Measurements from ENCODE around the gene CDH23. TPM values are rescaled to one million over a fixed set of nuclear protein-coding genes. Genes with fewer than 3 reads are reported as not detected.

The CDH23 gene
- total RNA-seq, 4 donors from 2014 or later, result 2.9 to 16.1 (median 5.9) TPM

- DNase-seq, result peak; percentile 48
- H3K27ac ChIP-seq, result peak overlapping the region; percentile 82 to 92 (median 86)
- in situ Hi-C loops (cut with MboI; ENCODE audit: low pct_ligation_motif_present in 1 of 4, low pct_unique_long_range_greater_than_20kb in 1 of 4, low sequenced_read_pairs in 3 of 4), result loop anchor here in 1 of 4 donors (10.0 kb wide), 1 partner anchor 49 kb away; the partner anchor contains the start of gene VSIR
These were observed 329.4 kb downstream of the CDH23 start for GRCh38 chr10:71725998-71726579.

GRCh38 chr10:71726580-71727104, 329.9 kb downstream of the CDH23 start:
- in situ Hi-C loops (cut with MboI; ENCODE audit: low pct_ligation_motif_present in 1 of 4, low pct_unique_long_range_greater_than_20kb in 1 of 4, low sequenced_read_pairs in 3 of 4) (loop anchor here in 1 of 4 donors (10.0 kb wide), 1 partner anchor 48 kb away; the partner anchor contains the start of gene VSIR), intact Hi-C loops (cut with DNase I; ENCODE audit: low total_unique reads) (no loop called here)
- peak overlapping the region; percentile 82 to 92 (median 86) for H3K27ac ChIP-seq
- DNase-seq, result peak; percentile 44
- 23 to 50% methylated on average over 4 to 11 of the region's 11 CpGs for WGBS, 2 donors (ENCODE audit: low coverage in 1 of 2)
- no peaks in the 10 kb centered on the region for H3K36me3 ChIP-seq
- H3K4me1 ChIP-seq, result peaks cover 32 to 43% (median 42%) of the 10 kb centered on the region in 4 donors
- H3K4me3 ChIP-seq, result no peak overlapping the region
- H3K9me3 ChIP-seq, result no peaks in the 10 kb centered on the region
- H3K27me3 ChIP-seq, result no peaks in the 10 kb centered on the region
- TF ChIP-seq POLR2AphosphoS5 (IDR thresholded peaks at IDR 0.05) (no peak), CTCF (IDR thresholded peaks at IDR 0.05) (no peak), POLR2A (IDR thresholded peaks at IDR 0.05) (no peak), EP300 (IDR thresholded peaks at IDR 0.05; ENCODE audit: low read depth) (no peak)

More at GRCh38 chr10:71725998-71726579, 329.4 kb downstream of the CDH23 start:
- TF ChIP-seq CTCF (IDR thresholded peaks at IDR 0.05) (peak in 4 of 5 experiments; percentile 23 to 39 (median 36)), POLR2A (IDR thresholded peaks at IDR 0.05) (no peak)
- Histone ChIP-seq H3K4me1 (peaks cover 32 to 43% (median 42%) of the 10 kb centered on the region in 4 donors), H3K27me3 (no peaks in the 10 kb centered on the region), H3K9me3 (no peaks in the 10 kb centered on the region), H3K36me3 (no peaks in the 10 kb centered on the region), H3K4me3 (no peak overlapping the region)
- intact Hi-C loops (cut with DNase I; ENCODE audit: low total_unique reads), result no loop called here
- WGBS, 2 donors (ENCODE audit: low coverage in 1 of 2), result 52% methylated on average over 9 of the region's 9 CpGs; no CpG with 5 or more reads in 1 of the 2 donors

GRCh38 chr10:71727105-71727737, 330.5 kb downstream of the CDH23 start:
- in situ Hi-C loops (cut with MboI; ENCODE audit: low pct_ligation_motif_present in 1 of 4, low pct_unique_long_range_greater_than_20kb in 1 of 4, low sequenced_read_pairs in 3 of 4), result loop anchor here in 1 of 4 donors (10.0 kb wide), 1 partner anchor 48 kb away; the partner anchor contains the start of gene VSIR
- DNase-seq, result peak; percentile 36

More at GRCh38 chr10:71727105-71727737, 330.5 kb downstream of the CDH23 start:
- Histone ChIP-seq H3K4me3 (no peak overlapping the region), H3K4me1 (peaks cover 32 to 43% (median 42%) of the 10 kb centered on the region in 4 donors), H3K27me3 (no peaks in the 10 kb centered on the region), H3K9me3 (no peaks in the 10 kb centered on the region), H3K27ac (peak overlapping the region; percentile 82 to 92 (median 86)), H3K36me3 (no peaks in the 10 kb centered on the region)
- intact Hi-C loops (cut with DNase I; ENCODE audit: low total_unique reads), result no loop called here
- no peak for TF ChIP-seq POLR2AphosphoS5 (IDR thresholded peaks at IDR 0.05)
- no peak for TF ChIP-seq CTCF (IDR thresholded peaks at IDR 0.05)
- TF ChIP-seq EP300 (IDR thresholded peaks at IDR 0.05; ENCODE audit: low read depth), result no peak
- no peak for TF ChIP-seq POLR2A (IDR thresholded peaks at IDR 0.05)
- 44 to 55% methylated on average over 5 to 11 of the region's 12 CpGs for WGBS, 2 donors (ENCODE audit: low coverage in 1 of 2)

Data from transverse colon (tissue), 4 donors.